Epithelial cell of proximal tubule (primary cell): ENCODE results near the gene ZNF888. TPM values are rescaled to one million over a fixed set of nuclear protein-coding genes. Genes with fewer than 3 reads are reported as not detected.
"Not testable (repeated sequence)": the region's sequence is repeated elsewhere in the genome, so short reads cannot be mapped to it uniquely, and the experiment has no call there.

Source experiments
- DNase-seq: peaks from one replicate; pipeline ENCODE4 v3.0.0-alpha.2; 2011; ENCODE audit warnings: low read depth
- H3K4me3 ChIP-seq: 2 replicates; pipeline ENCODE4 v1.5.1; 2011; ENCODE audit warnings: low read depth, mild to moderate bottlenecking, low read length
- CTCF ChIP-seq: conservative IDR thresholded peaks from 2 replicates; pipeline ENCODE4 v1.5.1; 2012; ENCODE audit warnings: low read depth, mild to moderate bottlenecking, low read length
- total RNA-seq: library from RNA; depleted of rRNA; stranded (reverse); fragments of >200 nt; gene quantifications from 2 replicates; pipeline ENCODE4 v1.2.3, GENCODE V29; 2015

The ZNF888 gene
- total RNA-seq, 1 donor from 2014 or later: 6.3 TPM

- DNase-seq: no peak
- TF ChIP-seq CTCF: no peak
- H3K4me3 ChIP-seq: no peak overlapping the region
These were observed 12.6 kb downstream of the ZNF888 start for GRCh38 chr19:52910648-52911047.

GRCh38 chr19:52904052-52904780, 19.0 kb downstream of the ZNF888 start:
- H3K4me3 ChIP-seq, DNase-seq: not testable (repeated sequence)

- TF ChIP-seq CTCF: no peak
- no peak overlapping the region for H3K4me3 ChIP-seq
- no peak for DNase-seq
These were observed 21.4 kb downstream of the ZNF888 start for GRCh38 chr19:52901842-52902241.

- DNase-seq, H3K4me3 ChIP-seq: not testable (repeated sequence)
These were observed 24.6 kb downstream of the ZNF888 start for GRCh38 chr19:52898596-52898995.

- TF ChIP-seq CTCF: no peak
- peak overlapping the region; percentile 82 for H3K4me3 ChIP-seq
- no peak for DNase-seq
These were observed 25.1 kb downstream of the ZNF888 start for GRCh38 chr19:52898101-52898500.

GRCh38 chr19:52897138-52897935, 25.9 kb downstream of the ZNF888 start, which contains the start of gene ZNF320:
ZNF320 (minus strand) TSS chr19:52897635; CDS start chr19:52890255, 7,380 bp downstream.
- TF ChIP-seq CTCF: no peak

GRCh38 chr19:52896431-52897137, 26.6 kb downstream of the ZNF888 start:
- TF ChIP-seq CTCF: no peak
- no peak for DNase-seq

More at GRCh38 chr19:52897138-52897935, 25.9 kb downstream of the ZNF888 start, which contains the start of gene ZNF320:
- DNase-seq: peak; percentile 67
- peak within 1 kb of the TSS; percentile 82 for H3K4me3 ChIP-seq

More at GRCh38 chr19:52896431-52897137, 26.6 kb downstream of the ZNF888 start:
- H3K4me3 ChIP-seq: peak overlapping the region; percentile 82
